Measurements from ENCODE around the gene RAB25. TPM values are rescaled to one million over a fixed set of nuclear protein-coding genes. Genes with fewer than 3 reads are reported as not detected.
A peak's percentile ranks its signal among the peaks of the same experiment; 100 is the strongest.

The RAB25 gene
- total RNA-seq, 1 donor from 2014 or later: not detected

- peak overlapping the region; percentile 96 for H3K27ac Mint-ChIP-seq (ENCODE audit: unreplicated experiment)
- H3K9me3 Mint-ChIP-seq (ENCODE audit: low read depth): no peaks in the 10 kb centered on the region
- no peaks in the 10 kb centered on the region for H3K27me3 Mint-ChIP-seq (ENCODE audit: low read depth)
- no peak for DNase-seq (ENCODE audit: low spot score)
- H3K4me1 Mint-ChIP-seq (ENCODE audit: low read depth): peaks cover 75% of the 10 kb centered on the region
- peak overlapping the region; percentile 98 for H3K4me3 Mint-ChIP-seq (ENCODE audit: unreplicated experiment)
- peaks cover 17% of the 10 kb centered on the region for H3K36me3 Mint-ChIP-seq (ENCODE audit: low read depth)
- TF ChIP-seq, protein P1, sequence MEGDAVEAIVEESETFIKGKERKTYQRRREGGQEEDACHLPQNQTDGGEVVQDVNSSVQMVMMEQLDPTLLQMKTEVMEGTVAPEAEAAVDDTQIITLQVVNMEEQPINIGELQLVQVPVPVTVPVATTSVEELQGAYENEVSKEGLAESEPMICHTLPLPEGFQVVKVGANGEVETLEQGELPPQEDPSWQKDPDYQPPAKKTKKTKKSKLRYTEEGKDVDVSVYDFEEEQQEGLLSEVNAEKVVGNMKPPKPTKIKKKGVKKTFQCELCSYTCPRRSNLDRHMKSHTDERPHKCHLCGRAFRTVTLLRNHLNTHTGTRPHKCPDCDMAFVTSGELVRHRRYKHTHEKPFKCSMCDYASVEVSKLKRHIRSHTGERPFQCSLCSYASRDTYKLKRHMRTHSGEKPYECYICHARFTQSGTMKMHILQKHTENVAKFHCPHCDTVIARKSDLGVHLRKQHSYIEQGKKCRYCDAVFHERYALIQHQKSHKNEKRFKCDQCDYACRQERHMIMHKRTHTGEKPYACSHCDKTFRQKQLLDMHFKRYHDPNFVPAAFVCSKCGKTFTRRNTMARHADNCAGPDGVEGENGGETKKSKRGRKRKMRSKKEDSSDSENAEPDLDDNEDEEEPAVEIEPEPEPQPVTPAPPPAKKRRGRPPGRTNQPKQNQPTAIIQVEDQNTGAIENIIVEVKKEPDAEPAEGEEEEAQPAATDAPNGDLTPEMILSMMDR (IDR thresholded peaks at IDR 0.05): no peak
Observed at GRCh38 chr1:156118177-156118868, 57.4 kb downstream of the RAB25 start.

DNA sequence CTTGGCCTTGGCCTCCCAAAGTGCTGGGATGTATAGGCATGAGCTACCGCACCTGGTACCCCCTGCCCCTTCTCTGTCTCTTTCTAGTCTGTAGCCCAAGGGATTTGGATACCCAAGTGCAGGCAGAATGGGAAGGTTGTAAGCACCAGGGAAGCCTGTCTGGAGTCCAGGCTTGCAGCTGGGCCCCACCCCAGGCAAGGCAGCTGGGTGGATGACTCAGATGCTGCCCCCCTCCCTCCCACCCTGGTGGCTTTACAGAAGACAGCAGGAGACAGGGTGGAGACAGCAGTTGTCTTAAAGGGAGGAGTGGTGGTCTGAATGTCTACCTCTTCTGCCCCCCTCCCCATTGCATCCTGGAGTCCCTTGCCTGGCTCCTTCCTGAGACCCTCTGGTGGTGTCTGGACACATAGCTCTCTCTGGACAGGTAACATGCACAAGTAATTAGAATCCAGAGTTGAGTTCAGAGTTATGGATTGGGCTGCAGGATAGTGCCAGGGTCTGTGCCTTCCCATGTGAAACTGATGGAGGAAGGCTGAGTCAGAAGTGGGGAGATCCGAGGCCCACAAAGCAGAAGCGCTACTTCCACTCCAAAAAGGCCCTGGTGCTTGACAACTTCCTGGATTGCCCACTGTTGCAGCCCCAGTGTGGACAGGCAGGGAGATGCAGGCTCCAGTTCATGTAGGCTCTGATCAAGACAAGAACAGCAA lies 58.7 kb downstream of the RAB25 start:
- Mint-ChIP-seq H3K4me3 (ENCODE audit: unreplicated experiment) (peak overlapping the region; percentile 98), H3K9me3 (ENCODE audit: low read depth) (no peaks in the 10 kb centered on the region), H3K27ac (ENCODE audit: unreplicated experiment) (peak overlapping the region; percentile 96), H3K36me3 (ENCODE audit: low read depth) (peaks cover 15% of the 10 kb centered on the region), H3K27me3 (ENCODE audit: low read depth) (no peaks in the 10 kb centered on the region), H3K4me1 (ENCODE audit: low read depth) (peaks cover 77% of the 10 kb centered on the region)
- no peak for DNase-seq (ENCODE audit: low spot score)
- TF ChIP-seq, protein P1 (IDR thresholded peaks at IDR 0.05): peak; percentile 34

Other genes with a start within 250 kb of the RAB25 start
- 40.1 to 46.9 TPM (median 46.5 TPM) in 3 replicates for gene GON4L, start 203.9 kb upstream of the RAB25 start, total RNA-seq
- gene SYT11, start 201.6 kb upstream of the RAB25 start, total RNA-seq: 3.4 to 5.3 TPM (median 4.9 TPM) in 3 replicates
- 39.8 to 52.2 TPM (median 51.4 TPM) in 3 replicates for gene RIT1, start 149.8 kb upstream of the RAB25 start, total RNA-seq
- gene KHDC4, start 126.7 kb upstream of the RAB25 start, total RNA-seq: 32.3 to 43.2 TPM (median 35.2 TPM) in 3 replicates
- gene RXFP4, start 119.5 kb upstream of the RAB25 start, total RNA-seq: not detected in 3 replicates
- 50.0 to 214 TPM (median 203 TPM) in 3 replicates for gene ARHGEF2, start 82.6 kb upstream of the RAB25 start, total RNA-seq
- gene SSR2, start 40.2 kb upstream of the RAB25 start, total RNA-seq: 233 to 257 TPM (median 238 TPM) in 3 replicates
- gene UBQLN4, start 7.4 kb upstream of the RAB25 start, total RNA-seq: 29.3 to 32.9 TPM (median 30.2 TPM) in 3 replicates
- 55.0 to 58.8 TPM (median 56.6 TPM) in 3 replicates for gene LAMTOR2, start 6.4 kb upstream of the RAB25 start, total RNA-seq
- gene MEX3A, start 21.3 kb downstream of the RAB25 start, total RNA-seq: 11.7 to 12.7 TPM (median 12.0 TPM) in 3 replicates
- gene LMNA, start 53.6 kb downstream of the RAB25 start, total RNA-seq: 641 to 675 TPM (median 641 TPM) in 3 replicates
- gene SEMA4A, start 92.4 kb downstream of the RAB25 start, total RNA-seq: 1.6 to 2.5 TPM (median 2.0 TPM) in 3 replicates
- gene SLC25A44, start 132.9 kb downstream of the RAB25 start, total RNA-seq: 13.4 to 17.5 TPM (median 17.2 TPM) in 3 replicates
- gene PMF1, start 151.8 kb downstream of the RAB25 start, total RNA-seq: 35.8 to 40.5 TPM (median 38.6 TPM) in 3 replicates
- gene BGLAP, start 181.0 kb downstream of the RAB25 start, total RNA-seq: 0.82 TPM in 1 of 3 replicates, not detected in the others
- gene PAQR6, start 186.9 kb downstream of the RAB25 start, total RNA-seq: 4.9 to 6.9 TPM (median 4.9 TPM) in 3 replicates
- 65.9 to 76.1 TPM (median 73.5 TPM) in 3 replicates for gene SMG5, start 221.7 kb downstream of the RAB25 start, total RNA-seq
- gene TMEM79, start 223.2 kb downstream of the RAB25 start, total RNA-seq: 1.7 to 3.1 TPM (median 2.5 TPM) in 3 replicates
- gene GLMP, start 234.5 kb downstream of the RAB25 start, total RNA-seq: 68.1 to 76.9 TPM (median 71.4 TPM) in 3 replicates
- not detected in 3 replicates for gene VHLL, start 238.1 kb downstream of the RAB25 start, total RNA-seq